IPS DF 6.9 (cell line): ENCODE measurements around the gene ANTXRL.
A peak's percentile ranks its signal among the peaks of the same experiment; 100 is the strongest.

ENCODE experiments used
- DNase-seq: peaks from one replicate; pipeline ENCODE4 v3.0.0-alpha.2; 2013; ENCODE audit warnings: low read depth, low spot score
- H3K27ac ChIP-seq: one replicate; pipeline ENCODE4 v1.5.1; 2013; ENCODE audit warnings: low read length, control low read depth
- H3K27me3 ChIP-seq: 2 replicates; pipeline ENCODE4 v1.6.1; 2013; ENCODE audit warnings: mild to moderate bottlenecking, low read length; ENCODE audit not compliant: control insufficient read depth, insufficient read depth
- H3K36me3 ChIP-seq: 2 replicates; pipeline ENCODE4 v1.6.1; 2013; ENCODE audit warnings: low read length; ENCODE audit not compliant: control insufficient read depth, insufficient read depth
- H3K4me1 ChIP-seq: 2 replicates; pipeline ENCODE4 v1.6.1; 2013; ENCODE audit warnings: low read length; ENCODE audit not compliant: control insufficient read depth, insufficient read depth
- H3K4me3 ChIP-seq: 2 replicates; pipeline ENCODE4 v1.5.1; 2013; ENCODE audit warnings: mild to moderate bottlenecking, low read length
- H3K9me3 ChIP-seq: 2 replicates; pipeline ENCODE4 v1.6.1; 2013; ENCODE audit warnings: low read length, inconsistent platforms; ENCODE audit not compliant: control insufficient read depth, insufficient read depth
- WGBS: extraction: QIAGEN DNeasy Blood & Tissue Kit; methylation state at CpG from one replicate; pipeline ENCODE4 v1.1.7; 2013; ENCODE audit warnings: mixed read lengths, missing lambda C conversion rate; ENCODE audit not compliant: insufficient read length, insufficient coverage; 5-methylcytosine and 5-hydroxymethylcytosine counted together

ANTXRL gene

DNA sequence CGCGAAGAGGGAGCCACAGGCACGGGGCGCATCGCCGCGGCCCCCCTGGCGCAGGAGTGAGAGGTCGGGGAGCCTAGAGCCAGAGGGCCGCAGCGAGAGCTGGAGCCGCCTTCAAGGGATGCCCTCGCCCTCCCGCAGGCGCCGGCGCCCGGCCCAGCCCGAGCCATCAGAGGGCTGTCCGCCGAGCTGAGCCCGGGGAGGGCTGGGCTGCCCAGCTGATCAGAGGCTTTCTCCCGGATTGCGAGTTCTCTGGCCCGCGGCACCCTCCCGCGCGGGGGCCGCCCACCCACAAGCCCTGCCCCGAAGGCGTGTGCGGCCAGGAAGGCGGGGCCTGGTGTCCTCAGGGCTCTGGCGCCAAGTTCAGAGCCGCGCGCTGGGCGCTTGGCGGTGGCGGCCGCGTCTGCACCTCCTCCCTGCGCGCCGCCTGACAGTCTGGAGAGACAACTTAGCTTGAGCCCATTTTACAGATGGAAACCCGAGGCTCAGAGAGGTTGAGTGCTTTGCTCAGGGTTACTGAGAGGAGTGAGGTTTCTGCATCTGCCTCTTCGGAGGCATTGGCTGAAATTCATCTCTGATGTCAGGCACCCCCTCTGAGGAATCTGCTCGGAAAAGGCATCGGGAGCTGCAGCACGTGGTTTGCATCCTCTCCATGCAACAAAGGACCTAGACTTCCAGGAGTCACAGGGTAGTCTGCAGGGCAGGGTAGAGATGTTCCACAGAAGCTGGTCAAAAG, 3.8 kb upstream of the ANTXRL start:
- Histone ChIP-seq H3K9me3 (no peaks in the 10 kb centered on the region), H3K27ac (no peak overlapping the region), H3K27me3 (peaks cover 5% of the 10 kb centered on the region; the same call in 1 of the 2 replicates), H3K36me3 (no peaks in the 10 kb centered on the region), H3K4me1 (no peaks in the 10 kb centered on the region), H3K4me3 (peak overlapping the region; percentile 58)
- peak; percentile 5 for DNase-seq
- no CpG with 5 or more reads among the region's 51 CpGs for WGBS

DNA sequence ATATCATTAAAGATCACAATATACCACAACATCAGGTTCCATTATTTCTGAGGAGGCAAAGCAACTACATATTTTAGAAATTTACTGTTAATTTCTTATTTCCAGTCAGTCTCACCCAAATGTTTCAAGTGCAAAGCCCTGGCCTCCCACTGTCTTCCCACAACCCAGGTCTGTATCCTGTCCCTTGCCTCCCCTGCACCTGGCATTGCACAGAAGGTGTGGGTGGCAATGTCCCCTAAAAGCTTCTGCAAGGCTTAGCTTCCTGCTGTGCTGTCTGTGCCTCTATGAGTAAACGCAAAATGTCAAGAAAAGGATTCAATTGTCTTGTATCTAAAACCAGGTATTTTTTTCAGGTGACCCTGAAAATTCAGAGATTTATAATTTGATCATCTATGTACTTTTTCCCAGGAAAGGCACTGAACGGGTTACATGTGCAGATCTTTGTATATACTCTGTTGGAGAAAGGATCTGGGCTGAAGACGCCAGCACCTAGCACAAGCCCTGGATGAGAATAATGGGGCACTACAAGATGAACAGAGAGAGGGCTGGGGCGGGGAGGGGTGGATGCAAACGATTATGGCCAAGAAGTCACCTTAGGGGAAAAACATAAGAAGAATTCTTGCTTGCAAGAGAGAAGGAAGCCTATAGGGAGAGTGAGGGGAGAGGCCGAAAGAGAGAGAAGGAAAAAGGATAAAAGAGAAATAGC, 3.1 kb upstream of the ANTXRL start:
- no peaks in the 10 kb centered on the region for H3K9me3 ChIP-seq
- no peak overlapping the region for H3K27ac ChIP-seq
- no CpG with 5 or more reads among the region's 6 CpGs for WGBS
- H3K36me3 ChIP-seq = no peaks in the 10 kb centered on the region
- H3K27me3 ChIP-seq = peaks cover 5% of the 10 kb centered on the region; the same call in 1 of the 2 replicates
- H3K4me1 ChIP-seq = no peaks in the 10 kb centered on the region
- DNase-seq = no peak
- H3K4me3 ChIP-seq = no peak overlapping the region; the same call in 1 of the 2 replicates

DNA sequence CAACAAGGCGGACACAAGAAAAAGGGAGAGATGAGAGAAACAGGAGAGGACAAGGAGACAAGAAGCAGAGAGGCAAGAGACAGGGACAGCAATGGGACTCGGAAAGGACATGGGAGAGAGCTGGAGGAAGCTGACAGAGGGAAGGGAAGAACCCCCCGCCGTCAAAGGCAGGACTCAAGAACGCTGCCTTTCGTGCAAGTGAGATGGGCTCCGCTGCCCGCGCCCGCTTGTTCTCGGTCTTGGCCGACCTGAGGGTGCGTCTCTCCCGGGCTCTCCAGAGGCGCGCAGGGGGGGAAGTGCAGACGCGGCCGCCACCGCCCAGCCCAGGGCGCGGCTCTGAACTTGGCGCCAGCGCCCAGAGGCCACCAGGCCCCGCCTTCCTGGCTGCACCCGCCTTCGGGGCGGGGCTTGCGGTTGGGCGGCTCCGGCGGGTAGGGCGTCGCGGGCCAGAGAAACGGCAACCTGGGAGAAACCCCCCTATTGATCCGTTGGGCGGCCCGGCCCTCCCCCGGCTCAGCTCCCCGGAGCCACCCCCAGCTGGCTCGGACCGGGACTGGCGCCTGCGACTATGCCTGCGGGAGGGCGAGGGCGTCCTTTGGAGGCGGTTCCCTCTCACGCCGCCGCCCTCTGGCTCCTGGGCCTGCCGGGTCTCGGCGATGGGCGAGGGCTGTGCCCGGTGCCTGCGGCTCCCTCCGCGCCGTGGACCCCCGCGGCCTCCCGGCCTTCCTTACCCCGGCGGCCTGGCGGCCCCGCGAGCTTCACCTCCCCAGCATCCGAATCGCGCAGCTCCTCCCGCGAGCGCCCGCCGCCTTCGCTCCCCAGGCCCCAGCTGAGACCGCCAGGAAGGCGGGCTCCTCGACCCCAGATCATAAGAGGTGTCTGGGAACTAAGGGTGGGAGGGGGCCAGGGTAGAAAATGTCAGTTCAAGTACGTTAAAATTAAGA, 2.2 kb upstream of the ANTXRL start:
- Histone ChIP-seq H3K4me1 (no peaks in the 10 kb centered on the region), H3K36me3 (no peaks in the 10 kb centered on the region), H3K27ac (no peak overlapping the region), H3K4me3 (peak overlapping the region; percentile 77; the same call in 1 of the 2 replicates), H3K27me3 (peaks cover 5% of the 10 kb centered on the region; the same call in 1 of the 2 replicates), H3K9me3 (no peaks in the 10 kb centered on the region)
- peak; percentile 35 for DNase-seq
- WGBS = no CpG with 5 or more reads among the region's 82 CpGs

DNA sequence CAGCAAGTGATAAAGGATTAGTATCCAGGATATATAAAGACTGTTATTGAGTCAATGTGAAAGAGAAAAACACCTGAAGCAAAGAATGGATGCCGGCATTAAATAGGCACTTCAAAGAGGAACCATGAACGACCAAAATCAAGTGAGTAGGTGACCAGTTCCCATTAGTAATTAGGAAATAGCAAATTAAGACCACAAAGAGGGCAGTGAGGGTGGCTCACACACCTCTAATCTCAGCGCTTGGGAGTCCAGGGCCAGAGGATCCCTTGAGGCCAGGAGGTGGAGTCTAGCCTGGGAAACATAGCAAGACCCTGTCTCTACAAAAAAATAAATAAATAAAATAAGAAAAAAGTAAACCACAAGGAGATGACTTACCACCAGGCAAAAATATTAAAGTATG, 1.5 kb upstream of the ANTXRL start:
- H3K9me3 ChIP-seq = no peaks in the 10 kb centered on the region
- H3K27ac ChIP-seq = no peak overlapping the region
- no CpG with 5 or more reads among the region's 3 CpGs for WGBS
- no peak overlapping the region for H3K4me3 ChIP-seq
- peaks cover 5% of the 10 kb centered on the region; the same call in 1 of the 2 replicates for H3K27me3 ChIP-seq
- no peaks in the 10 kb centered on the region for H3K4me1 ChIP-seq
- DNase-seq = no peak
- no peaks in the 10 kb centered on the region for H3K36me3 ChIP-seq

DNA sequence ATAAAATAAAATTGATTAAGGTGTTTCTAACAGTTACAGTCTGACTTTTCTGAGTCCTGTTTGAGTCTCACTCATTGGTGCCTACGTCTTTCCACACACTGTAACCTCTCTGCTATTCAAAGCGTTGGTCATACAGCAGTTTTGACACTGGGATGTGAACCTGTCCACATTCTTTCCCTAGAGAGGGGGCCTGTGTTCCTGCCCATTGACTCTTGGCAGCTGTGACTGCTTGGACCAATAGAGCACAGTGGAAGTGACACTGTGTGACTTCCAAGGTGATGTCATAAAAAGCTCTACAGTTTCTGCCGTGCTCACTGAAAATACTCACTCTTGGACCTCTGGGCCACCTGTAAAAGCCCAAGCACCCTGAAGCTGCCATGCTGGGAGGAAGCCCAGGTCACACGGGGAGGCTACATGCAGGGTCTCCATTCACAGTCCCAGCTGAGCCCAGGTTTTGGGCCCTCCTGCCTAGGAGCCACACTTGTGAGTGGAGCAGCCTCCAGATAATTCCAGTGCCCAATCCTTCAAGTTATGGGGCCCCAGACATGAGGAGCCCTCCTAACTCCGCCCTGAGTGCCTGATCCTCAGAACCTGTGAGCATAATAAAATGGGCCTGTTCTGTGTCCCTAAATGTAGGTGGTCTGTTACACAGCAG, 704 bp upstream of the ANTXRL start:
- H3K4me3 ChIP-seq = no peak overlapping the region
- no peaks in the 10 kb centered on the region for H3K36me3 ChIP-seq
- no peak overlapping the region for H3K27ac ChIP-seq
- DNase-seq = no peak
- no CpG with 5 or more reads among the region's 5 CpGs for WGBS
- no peaks in the 10 kb centered on the region for H3K4me1 ChIP-seq
- H3K9me3 ChIP-seq = no peaks in the 10 kb centered on the region
- peaks cover 5% of the 10 kb centered on the region; the same call in 1 of the 2 replicates for H3K27me3 ChIP-seq

DNA sequence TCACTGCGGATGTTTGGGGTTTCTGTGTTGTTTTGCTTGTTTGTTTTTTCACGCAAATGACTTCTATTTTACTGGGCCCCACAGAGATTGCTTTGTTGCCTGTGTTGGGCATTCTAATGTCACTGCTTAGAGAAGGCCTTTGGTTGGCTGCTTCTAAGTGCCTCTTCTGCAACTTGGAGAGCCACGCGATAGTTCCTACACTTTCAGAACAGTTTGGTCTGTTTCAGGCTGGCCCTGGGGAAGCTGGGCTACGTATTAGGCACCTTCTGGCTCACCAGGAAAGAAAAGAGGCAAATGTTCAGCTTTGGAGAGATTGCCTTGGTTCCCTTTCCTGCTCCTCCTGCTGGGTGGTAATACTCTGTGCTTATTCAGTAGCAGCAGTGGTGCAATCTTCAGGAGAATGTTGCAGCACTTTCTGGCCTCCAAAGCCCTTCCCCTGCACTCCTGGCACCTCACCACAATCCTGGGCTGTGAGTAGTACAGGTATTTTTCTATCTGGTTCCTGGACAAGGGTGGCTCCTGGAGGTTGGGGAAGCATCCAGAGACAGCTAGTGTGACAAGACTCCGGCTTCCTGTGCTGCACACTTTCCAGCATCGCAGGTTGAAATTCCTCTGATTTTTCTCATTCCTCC, 1.2 kb downstream of the ANTXRL start:
- no peaks in the 10 kb centered on the region for H3K9me3 ChIP-seq
- H3K27ac ChIP-seq = no peak overlapping the region
- no peaks in the 10 kb centered on the region for H3K36me3 ChIP-seq
- no peaks in the 10 kb centered on the region for H3K27me3 ChIP-seq
- peaks cover 1% of the 10 kb centered on the region; the same call in 1 of the 2 replicates for H3K4me1 ChIP-seq
- DNase-seq = no peak
- H3K4me3 ChIP-seq = no peak overlapping the region
- no CpG with 5 or more reads among the region's 7 CpGs for WGBS

DNA sequence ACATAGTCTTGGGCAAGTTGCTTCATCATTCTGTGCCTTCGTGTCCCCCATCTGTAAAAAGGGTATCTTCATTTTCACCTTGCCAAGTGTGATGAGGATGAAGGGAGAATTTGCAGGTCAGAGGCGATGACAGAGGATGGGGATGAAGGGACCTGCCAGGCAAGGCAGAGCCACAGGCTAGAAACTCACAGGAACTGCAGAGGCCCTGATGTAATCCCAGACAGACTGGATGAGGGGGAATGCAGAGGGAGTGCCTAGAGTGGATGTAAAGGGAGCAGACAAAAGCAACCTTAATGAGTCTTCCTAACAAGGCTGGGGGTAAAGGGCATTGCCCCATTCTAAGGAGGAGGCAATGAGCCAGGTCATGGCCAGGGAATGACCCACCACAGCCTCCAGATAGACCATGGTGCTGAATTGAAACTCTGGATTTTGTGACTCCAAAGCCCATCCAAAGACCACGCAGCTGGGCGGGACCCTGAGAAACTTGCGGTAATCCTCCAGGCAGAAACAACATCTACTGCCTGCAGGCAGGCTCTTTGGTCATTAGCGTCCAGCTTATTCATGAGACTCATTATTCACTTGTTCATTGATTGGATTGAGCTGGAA, 1.9 kb downstream of the ANTXRL start:
- Histone ChIP-seq H3K4me3 (no peak overlapping the region), H3K36me3 (no peaks in the 10 kb centered on the region), H3K27me3 (no peaks in the 10 kb centered on the region), H3K27ac (no peak overlapping the region), H3K9me3 (no peaks in the 10 kb centered on the region), H3K4me1 (peaks cover 1% of the 10 kb centered on the region; the same call in 1 of the 2 replicates)
- DNase-seq = no peak
- no CpG with 5 or more reads among the region's 6 CpGs for WGBS

DNA sequence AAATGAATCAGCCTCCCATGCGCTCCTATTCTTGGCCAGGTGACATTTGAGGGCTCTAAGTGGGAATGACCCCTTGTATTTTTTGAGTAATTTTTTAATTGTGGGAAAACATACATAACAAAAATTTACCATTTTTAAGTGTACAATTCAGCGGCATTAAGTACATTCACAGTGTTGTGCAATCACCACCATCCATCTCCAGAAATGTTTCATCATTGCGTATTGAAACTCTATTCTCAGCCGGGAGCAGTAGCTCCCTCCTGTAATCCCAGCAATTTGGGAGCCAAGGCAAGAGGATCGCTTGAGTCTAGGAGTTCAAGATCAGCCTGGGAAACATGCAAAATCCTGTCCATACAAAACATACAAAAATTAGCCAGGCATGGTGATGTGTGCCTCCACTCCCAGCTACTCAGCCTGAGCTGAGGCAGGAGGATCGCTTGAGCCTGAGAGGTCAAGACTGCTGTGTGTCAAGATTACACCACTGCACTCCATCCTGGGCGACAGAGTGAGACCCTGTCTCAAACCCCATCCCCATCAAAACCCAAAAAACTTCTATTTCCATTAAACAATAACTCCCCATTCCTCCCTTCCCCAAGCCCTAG, 2.5 kb downstream of the ANTXRL start:
- no peaks in the 10 kb centered on the region for H3K9me3 ChIP-seq
- H3K27ac ChIP-seq = no peak overlapping the region
- H3K36me3 ChIP-seq = no peaks in the 10 kb centered on the region
- no peak overlapping the region for H3K4me3 ChIP-seq
- WGBS = no CpG with 5 or more reads among the region's 7 CpGs
- no peaks in the 10 kb centered on the region for H3K27me3 ChIP-seq
- no peak for DNase-seq
- H3K4me1 ChIP-seq = peaks cover 1% of the 10 kb centered on the region; the same call in 1 of the 2 replicates
